Right ventricle myocardium superior (tissue), 1 donor: ENCODE data around the gene KCNH4. TPM values are rescaled to one million over a fixed set of nuclear protein-coding genes. Genes with fewer than 3 reads are reported as not detected.
"Not testable (repeated sequence)": the region's sequence is repeated elsewhere in the genome, so short reads cannot be mapped to it uniquely, and the experiment has no call there.

Experiments
- ATAC-seq: fragments of 200-7000 bp; cut with Tn5 transposase; one replicate; pipeline ENCODE4 v1.9.1; 2020; ENCODE audit warnings: mild to moderate bottlenecking; ENCODE audit not compliant: poor library complexity
- DNase-seq: peaks from one replicate; pipeline ENCODE4 v3.0.0-alpha.2; 2020
- intact Hi-C: fragments of 100-400 bp; cut with DNase I; formaldehyde crosslinking; loops from one replicate; pipeline ENCODE4 v1.11.2; 2022
- total RNA-seq: library from RNA; stranded (reverse); fragmentation: NEBNext Ultra II Directional; extraction: Animal tissue kit (Norgen Biotek cat#: 25700); gene quantifications from one replicate; pipeline ENCODE4 v1.2.1, GENCODE V29; 2021
- donor health status: DM: no; HTN: yes; CAD: no; lungs with severe emphysema.

The KCNH4 gene
- total RNA-seq, 1 donor from 2014 or later, result 0.13 TPM

DNA sequence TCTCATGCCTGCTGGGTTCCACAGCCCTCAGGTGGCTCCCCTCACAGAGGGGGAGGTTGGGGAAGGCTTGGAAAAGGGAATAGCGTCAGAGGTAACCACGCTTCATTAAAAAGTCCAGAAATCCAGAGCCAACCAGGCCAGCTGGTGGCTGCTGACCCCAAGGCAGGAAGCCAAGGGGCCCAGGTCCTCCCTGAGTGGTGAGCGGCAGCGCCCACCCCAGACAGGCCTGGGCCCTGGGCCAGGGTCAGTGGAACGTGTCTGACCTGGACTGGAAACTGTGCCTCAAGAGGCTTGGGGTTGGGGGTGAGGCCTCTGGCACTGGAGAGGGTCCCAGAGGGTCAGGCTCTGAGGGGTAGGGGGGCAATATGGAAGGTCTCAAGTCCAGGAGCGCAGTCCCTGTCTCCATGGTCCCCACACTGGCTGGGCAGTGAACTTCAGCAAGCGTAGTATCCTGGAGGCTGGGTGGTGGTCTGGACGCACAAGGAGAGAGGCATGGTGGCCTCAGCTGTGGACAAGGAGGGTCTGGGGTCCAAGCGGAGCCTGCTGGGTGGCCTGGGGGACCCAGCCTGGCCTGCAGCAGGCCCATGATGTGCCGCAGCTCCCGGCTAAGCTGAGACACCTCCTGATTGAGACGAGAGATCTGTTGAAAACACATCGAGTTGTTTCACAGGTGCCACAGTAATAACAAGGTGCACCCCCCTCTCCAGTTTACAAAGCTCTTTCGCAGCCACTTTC is 21.0 kb downstream of the KCNH4 start:
- ATAC-seq, result no peak
- no peak for DNase-seq
- intact Hi-C loops, result no loop called here

DNA sequence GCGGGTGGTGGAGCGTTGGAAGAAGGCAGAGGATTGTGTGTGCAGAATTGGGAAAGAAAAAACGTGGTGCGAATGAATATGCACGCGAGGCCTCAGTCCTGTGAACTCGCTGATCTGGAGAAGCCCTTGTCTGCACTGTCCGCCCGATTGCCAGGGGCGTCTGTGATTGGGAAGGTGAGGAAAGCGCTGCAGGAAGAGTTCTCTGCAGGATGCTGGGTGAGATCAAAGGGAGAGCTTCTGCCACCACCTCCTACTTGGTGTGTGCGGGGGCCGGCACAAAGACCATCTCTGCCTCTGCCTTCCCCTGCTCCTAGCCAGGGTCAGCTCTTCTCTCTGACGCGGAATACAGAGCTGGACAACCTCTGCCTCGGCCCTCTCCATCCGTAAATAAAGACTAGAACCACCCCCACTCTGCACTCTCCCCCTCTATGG is 25.3 kb downstream of the KCNH4 start:
- intact Hi-C loops, result no loop called here
- no peak for ATAC-seq
- DNase-seq, result no peak

DNA sequence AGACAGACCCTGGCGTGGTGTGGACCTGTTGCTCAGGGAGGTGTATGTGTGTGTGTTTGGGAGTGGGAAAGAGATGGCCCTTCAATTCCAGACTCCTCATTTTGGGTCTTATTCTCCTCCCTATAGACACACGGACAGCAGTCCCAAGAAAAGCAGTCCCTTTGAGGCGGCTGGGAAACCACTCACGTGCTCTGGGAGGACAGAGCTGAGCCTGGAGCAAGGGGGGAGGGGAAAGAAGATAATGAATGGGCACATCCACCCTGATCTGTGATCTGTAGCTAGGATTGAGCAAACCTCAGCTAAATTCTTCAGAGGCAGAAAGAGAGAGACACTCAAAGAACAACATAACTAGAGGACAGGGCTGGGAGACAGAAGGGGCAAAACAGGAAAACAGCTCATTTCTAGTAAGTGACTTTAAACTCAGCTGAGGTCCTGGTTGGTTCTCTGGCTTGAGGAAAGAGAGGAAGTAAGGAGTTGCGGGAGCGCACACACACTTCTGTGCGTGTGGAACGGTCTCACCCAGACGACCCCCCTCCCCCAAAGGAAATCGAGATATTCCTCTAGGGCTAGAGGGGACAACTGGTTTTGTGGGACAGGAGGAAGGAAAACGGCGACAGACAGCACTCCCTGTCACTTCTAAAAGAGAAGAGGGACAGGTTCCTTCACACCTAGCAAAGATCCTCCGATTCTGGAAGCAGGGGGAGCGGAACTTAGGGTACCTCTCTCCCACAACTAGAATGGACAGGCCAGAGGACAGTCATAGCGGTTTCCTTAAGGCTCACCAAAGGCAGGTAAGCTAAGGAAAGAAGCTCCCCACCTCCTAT is 26.8 kb downstream of the KCNH4 start:
- ATAC-seq, result no peak

DNA sequence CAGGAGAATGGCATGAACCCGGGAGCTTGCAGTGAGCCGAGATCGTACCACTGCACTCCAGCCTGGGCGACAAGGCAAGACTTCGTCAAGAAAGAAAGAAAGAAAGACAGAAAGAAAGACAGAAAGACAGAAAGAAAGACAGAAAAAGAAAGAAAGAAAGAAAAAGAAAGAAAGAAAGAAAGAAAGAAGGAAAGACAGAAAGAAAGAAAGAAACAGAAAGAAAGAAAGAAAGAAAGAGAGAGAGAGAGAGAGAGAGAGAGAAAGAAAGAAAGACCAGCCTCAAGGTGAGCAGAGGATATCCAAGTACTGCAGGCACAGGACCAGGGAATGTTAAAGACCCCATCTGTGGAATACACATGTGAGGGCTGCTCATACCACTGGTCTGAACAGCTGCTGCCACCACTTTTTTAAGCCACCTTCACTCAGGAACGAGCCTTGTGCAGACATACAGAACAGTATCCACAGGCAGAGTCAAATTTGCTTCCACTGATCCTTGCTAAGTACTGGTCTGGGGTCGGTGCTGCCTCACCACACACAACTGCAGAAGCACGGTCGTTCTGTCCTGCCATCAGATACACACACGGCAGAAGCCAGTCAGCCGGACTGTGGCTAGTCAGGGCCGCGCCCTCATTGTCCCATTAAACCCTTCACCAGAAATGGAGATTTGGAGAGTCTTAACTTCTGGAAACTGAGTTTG is 33.9 kb downstream of the KCNH4 start:
- intact Hi-C loops, result no loop called here
- DNase-seq (no peak), ATAC-seq (no peak)

More for the DNA sequence above, 26.8 kb downstream of the KCNH4 start:
- DNase-seq, result no peak
- intact Hi-C loops, result no loop called here

DNA sequence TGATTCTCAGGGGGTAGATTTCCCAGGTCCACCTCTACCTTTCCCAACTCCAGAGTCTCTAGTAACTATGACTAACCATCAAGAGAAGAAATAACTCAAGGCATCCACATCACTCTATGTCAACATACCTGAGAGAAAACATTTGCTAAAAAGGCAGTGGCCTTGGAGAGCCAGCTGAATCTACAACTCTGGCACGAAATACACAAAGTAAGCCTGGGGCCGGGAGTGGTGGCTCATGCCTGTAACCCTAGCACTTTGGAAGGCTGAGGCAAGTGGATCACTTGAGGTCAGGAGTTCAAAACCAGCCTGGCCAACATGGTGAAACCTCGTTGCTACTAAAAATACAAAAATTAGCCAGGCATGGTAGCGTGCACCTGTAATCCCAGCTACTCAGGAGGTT is 37.8 kb downstream of the KCNH4 start:
- intact Hi-C loops, ATAC-seq, DNase-seq: not testable (repeated sequence)

DNA sequence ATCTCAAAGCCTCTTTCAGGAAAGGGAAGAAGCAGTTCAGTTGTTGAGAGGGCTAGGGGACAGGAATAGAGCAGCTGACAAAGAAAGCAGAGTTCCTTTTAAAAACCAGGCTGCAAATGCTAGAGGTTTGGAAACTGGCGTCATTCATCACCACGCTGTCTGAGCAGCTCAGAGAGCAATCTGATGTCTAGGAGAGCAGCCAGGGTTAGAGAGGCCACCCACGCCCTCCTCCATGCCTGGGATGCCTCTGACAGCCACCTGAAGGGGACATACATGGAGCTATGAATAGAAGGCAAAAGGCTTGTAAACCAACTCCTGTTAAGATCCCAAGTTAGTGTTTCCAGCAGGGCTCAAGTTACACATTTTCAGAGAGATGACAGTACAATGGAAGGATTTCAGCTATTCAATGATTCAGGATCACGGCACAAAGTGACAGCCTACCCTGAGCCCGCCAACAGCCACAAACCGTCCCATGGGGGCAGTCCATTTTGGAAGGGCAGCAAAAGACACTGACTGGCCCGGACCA is 38.5 kb downstream of the KCNH4 start:
- intact Hi-C loops, result no loop called here
- peak; percentile 69 for ATAC-seq
- no peak for DNase-seq

DNA sequence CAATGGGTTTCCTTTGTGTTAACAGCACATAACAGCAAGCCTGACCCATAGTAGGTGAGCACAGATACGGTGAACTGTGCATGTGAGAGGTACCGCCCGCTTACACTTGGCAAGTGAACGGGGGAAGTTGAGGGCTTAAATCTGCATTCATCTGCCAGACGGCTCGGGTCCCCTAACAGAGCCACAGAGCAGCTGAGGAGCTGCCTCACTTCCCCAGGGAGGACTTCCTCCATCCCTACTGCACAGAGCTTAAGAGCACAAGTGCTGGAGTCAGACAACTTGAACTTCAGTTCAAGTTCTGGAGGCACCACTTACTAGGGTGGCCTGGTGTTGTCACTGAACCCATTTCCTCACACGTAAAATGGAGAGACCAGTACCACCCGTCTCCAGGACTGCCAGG is 39.6 kb downstream of the KCNH4 start:
- intact Hi-C loops, result no loop called here
- DNase-seq (no peak), ATAC-seq (no peak)

DNA sequence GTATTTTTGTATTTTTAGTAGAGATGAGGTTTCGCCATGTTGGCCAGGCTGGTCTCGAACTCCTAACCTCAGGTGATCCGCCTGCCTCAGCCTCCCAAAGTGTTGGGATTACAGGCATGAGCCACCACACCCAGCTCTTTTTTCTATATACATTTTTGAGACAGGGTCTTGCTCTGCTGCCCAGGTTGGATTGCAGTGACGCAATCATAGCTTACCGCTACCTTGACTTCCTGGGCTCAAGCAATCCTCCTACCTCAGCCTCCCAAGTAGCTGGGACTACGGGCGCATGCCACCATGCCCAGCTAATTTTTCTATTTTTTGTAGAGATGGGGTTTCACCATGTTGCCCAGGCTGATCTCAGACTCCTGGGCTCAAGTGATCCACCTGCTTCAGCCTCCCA is 40.3 kb downstream of the KCNH4 start:
- intact Hi-C loops, DNase-seq: not testable (repeated sequence)

DNA sequence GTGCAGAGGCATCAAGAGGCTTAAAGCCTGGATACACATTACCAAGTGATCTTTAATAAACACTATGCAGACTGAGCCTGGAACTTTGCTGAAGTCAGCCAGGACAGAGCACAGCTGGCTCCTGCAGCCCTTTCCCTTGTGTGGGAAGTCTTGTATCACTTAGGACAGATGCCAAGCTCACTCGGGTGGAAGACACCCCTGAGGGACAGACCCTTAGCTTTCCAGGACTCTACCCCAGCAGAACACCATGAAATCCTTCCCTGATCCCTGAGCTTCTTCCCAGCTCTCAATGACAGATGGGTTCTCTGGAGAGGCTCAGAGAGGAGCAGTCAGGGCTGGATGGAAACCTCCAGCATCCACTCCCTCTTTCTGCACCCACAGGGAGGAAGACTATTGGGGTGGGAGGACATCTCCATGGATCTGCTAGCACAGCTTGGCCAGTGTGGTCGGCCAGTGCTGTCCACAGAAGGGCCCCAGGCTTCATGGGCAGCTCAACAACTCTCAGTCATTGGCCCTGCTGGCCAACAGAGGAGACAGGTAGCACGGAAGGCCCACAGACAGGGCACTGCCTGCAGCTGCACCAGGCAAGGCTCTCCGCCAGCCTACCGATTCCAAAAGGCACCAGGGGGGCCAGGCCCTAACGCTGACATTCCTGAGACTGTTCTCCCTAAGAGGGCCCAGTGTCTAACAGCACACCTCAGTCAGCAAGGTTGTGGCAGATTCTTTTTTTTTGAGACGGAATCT is 42.0 kb downstream of the KCNH4 start:
- ATAC-seq, result peak; percentile 6
- intact Hi-C loops, result no loop called here
- DNase-seq, result no peak

More for the DNA sequence above, 40.3 kb downstream of the KCNH4 start:
- not testable (repeated sequence) for ATAC-seq

DNA sequence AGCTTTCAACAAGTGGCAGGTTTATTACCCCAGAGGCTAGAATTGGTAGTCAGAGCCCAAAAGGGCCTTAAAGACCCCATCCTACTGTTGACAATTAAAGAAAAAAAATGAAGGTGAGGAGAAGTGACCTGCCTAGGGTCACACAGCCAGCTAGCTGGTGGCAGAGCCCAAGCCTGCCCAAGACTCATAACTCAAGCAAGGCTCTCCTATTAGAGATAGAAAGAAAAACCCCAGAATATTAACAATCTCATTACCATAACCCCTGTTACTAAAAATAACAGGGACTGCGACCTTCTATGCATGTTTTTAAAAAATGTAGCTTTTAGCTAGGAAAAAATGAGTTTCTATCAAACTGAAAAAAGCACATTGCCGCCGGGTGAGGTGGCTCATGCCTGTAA is 44.3 kb downstream of the KCNH4 start:
- intact Hi-C loops, result no loop called here
- ATAC-seq, result no peak
- DNase-seq, result no peak

DNA sequence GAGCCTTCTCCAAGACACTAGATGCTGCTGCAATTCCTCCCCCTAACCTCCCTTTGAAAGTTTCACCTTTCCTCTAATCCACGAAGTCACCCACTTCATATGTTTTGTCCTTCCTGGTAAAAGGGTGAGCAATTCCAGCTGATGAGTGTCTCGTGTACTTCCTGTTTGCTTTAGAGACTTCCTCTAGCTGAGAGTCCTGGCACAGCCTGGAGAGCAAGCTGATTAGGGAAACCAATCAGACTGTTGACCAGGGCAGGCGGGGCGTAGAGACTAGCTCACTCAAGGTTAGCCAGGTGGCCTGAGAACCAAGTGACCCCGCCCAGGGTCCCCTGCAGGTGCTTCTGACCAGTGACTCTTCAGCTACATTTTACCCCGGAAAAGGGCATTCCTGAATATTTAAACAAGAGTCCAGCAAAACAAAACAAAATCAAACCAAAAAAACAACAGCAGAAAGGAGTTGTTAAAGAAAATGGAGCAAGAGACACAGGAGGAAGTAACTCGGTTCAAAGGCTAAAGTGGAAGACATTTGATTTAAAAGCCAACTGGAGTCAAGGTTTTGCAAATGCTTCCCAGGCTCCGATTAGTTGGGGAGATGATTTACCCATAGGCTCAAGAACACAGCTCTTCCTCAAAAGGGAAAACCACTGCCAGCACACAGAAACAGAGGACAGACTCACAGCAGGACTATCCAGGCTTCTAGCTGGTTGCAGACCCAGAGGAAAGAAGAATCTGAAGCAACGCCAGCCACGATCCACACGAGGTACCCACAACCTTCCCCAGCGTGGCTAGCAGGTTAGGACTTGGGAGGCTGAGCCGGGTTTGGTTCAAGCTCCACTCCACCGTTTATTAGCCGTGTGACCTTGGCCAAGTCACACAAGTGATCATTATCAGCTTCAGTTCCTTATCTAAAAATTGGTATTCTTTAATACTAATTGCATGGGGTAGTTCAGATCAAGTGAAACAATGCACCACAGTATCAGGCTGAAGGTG is 45.0 kb downstream of the KCNH4 start:
- intact Hi-C loops, result no loop called here
- DNase-seq, result peak; percentile 80
- peak; percentile 83 for ATAC-seq

DNA sequence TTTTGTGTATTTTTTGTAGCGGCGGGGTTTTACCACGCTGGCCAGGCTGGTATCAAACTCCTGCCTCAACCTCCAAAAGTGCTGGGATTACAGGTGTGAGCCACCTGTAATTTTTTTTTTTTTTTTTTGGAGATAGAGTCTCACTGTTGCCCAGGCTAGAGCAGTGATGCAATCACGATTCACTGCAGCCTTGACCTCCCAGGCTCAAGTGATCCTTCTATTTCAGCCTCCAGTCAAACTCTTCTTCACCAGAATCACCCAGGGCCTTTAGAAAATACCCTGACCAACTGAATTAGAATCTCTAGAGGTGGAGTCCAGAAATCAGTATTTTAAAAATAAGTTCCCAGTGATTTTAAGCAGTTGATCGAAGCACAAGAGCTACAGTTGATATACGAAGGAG is 45.8 kb downstream of the KCNH4 start:
- ATAC-seq (no peak), DNase-seq (no peak)
- intact Hi-C loops, result no loop called here

DNA sequence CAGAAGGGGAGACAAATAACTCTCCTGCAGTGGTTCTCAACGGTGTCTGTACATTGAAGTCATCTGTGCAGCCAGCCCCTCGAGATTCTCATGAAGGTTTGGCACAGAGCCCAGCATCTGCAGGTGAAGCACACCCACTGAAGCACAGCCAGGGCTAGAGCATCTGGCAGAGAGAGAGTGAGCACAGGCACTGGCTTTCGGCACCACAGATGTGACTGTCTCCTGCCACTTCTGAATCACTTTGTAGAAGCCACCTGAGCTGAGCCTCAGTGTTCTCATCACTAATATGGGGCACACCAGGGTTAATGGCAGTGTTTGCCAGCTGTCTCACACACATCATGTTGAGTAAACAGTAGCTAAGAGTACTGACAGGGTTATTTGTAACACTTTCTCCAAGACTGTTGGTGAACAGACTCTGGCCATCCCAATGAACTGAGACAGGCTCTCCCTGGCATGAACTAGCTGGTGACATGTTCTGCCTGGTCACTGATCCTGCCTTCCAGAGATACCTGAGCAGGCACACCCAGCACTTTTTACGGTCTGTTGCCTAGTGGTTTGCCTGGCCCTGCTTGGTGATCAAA is 47.4 kb downstream of the KCNH4 start:
- DNase-seq (no peak), ATAC-seq (no peak)
- intact Hi-C loops, result no loop called here

DNA sequence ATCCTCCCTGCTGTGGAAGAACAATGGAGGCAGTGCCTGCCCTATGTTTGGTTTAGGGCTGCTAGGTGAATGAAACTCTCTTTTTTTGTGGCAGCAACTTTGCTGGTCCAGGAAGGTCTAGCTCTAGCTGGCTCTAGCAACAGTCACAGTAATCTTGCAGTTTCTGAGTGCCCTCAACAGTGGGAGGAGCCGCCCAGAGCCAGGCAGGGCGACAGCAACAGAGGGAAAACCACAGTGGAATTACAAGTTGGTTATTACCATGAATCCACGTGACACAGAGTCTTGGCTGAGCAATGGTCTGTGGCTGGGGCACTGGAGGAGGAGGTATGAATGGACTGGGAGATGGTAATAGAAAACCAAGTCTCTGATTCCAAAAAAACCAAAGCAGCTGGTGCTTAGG is 48.0 kb downstream of the KCNH4 start:
- peak; percentile 54 for ATAC-seq
- peak; percentile 67 for DNase-seq
- intact Hi-C loops, result no loop called here

DNA sequence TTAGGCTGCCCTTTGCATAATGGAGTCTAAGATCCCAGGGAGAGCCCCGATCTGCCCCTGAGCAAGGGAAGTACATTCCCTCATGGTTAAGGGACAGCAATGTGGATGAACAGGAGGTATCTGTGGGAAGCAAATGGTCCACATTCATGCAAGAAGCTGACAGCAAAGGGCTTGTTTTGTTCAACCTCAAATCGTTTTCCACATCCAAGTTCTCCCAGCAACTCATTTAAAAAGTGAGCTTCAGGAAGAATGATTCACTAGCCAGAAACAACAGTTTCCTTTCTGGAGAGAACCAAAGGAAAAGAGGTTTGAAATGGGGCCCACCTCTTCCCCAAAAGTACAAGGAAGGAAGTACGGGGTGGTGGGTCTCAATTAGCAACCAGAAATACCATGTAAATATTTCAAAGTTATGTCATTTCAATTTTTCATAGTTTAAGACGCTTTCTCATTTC is 48.9 kb downstream of the KCNH4 start:
- intact Hi-C loops, result no loop called here
- DNase-seq, result no peak
- ATAC-seq, result no peak

DNA sequence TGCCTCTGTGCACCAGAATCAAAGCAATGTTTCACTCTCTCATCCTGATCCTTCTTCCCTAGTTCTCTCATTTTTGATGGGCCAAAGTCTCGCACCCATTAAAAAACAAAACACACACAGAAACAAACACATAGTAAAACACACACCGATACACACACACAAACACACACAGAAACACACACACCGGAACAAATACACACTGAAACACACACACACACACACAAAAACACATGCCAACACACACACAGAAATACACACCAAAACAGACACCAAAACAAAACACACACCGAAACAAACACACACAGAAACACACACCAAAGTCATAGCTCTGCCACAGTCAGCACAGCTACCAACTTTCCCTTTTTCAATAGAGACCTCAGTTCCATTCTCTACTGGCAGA is 49.7 kb downstream of the KCNH4 start:
- ATAC-seq, result no peak
- intact Hi-C loops, result no loop called here
- DNase-seq, result no peak

DNA sequence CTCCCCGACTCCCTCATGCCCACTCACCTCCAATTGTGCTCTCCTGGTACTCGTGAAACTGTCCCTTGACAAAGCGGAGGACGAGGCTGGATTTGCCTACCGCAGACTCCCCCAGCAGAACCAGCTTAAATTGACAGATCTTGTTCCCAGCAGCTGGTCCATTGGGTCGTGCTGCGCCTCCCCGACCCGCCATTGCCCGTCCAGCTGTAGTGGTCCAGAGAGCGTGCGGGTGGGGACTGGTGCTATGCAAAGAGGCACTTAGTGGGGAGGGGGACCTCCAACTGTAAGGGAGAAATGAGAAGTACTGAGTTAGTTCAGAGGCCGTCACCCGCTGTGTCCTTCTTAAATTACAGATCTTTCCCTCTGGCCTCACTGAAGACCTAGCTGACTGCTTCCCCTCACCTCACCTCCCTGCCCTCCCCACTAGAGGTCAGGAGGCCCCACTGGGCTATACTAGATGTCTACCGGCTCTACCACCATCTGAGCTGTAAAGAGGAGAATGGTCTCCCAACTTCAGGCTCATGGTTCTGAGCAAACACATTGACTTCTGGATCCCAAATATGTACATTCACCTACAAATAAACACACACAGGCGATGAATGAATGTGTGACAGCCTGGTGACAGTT is 50.5 kb downstream of the KCNH4 start:
- ATAC-seq (no peak), DNase-seq (no peak)
- intact Hi-C loops, result no loop called here
